ENCODE data around the gene RSAD2. TPM values are rescaled to one million over a fixed set of nuclear protein-coding genes. Genes with fewer than 3 reads are reported as not detected.

Gene RSAD2
- total RNA-seq, 1 donor from 2014 or later, result 3.4 TPM

GRCh38 chr2:6946722-6947121 is 69.1 kb downstream of the RSAD2 start:
- Mint-ChIP-seq H3K27me3 (no peaks in the 10 kb centered on the region), H3K27ac (no peak overlapping the region), H3K9me3 (no peaks in the 10 kb centered on the region), H3K36me3 (peaks cover 41% of the 10 kb centered on the region), H3K4me1 (ENCODE audit: unreplicated experiment) (peaks cover 7% of the 10 kb centered on the region), H3K4me3 (no peak overlapping the region)
- TF ChIP-seq, protein P1, sequence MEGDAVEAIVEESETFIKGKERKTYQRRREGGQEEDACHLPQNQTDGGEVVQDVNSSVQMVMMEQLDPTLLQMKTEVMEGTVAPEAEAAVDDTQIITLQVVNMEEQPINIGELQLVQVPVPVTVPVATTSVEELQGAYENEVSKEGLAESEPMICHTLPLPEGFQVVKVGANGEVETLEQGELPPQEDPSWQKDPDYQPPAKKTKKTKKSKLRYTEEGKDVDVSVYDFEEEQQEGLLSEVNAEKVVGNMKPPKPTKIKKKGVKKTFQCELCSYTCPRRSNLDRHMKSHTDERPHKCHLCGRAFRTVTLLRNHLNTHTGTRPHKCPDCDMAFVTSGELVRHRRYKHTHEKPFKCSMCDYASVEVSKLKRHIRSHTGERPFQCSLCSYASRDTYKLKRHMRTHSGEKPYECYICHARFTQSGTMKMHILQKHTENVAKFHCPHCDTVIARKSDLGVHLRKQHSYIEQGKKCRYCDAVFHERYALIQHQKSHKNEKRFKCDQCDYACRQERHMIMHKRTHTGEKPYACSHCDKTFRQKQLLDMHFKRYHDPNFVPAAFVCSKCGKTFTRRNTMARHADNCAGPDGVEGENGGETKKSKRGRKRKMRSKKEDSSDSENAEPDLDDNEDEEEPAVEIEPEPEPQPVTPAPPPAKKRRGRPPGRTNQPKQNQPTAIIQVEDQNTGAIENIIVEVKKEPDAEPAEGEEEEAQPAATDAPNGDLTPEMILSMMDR (conservative IDR thresholded peaks at IDR 0.05), result no peak
- DNase-seq (ENCODE audit: extremely low spot score, unreplicated experiment), result no peak

Other genes starting within 250 kb of the RSAD2 start
- 4.4 and 7.2 TPM in 2 replicates for gene CMPK2, start 11.9 kb upstream of the RSAD2 start, total RNA-seq (ENCODE audit: low replicate concordance)
- gene RNF144A, start 39.6 kb downstream of the RSAD2 start, total RNA-seq (ENCODE audit: low replicate concordance), result 23.2 and 35.6 TPM in 2 replicates